IPS DF 6.9 (cell line): ENCODE data around the gene OR2Z1.

Experiments used
- DNase-seq: peaks from one replicate; pipeline ENCODE4 v3.0.0-alpha.2; 2013; ENCODE audit warnings: low read depth, low spot score
- H3K27ac ChIP-seq: one replicate; pipeline ENCODE4 v1.5.1; 2013; ENCODE audit warnings: low read length, control low read depth
- H3K27me3 ChIP-seq: 2 replicates; pipeline ENCODE4 v1.6.1; 2013; ENCODE audit warnings: mild to moderate bottlenecking, low read length; ENCODE audit not compliant: control insufficient read depth, insufficient read depth
- H3K36me3 ChIP-seq: 2 replicates; pipeline ENCODE4 v1.6.1; 2013; ENCODE audit warnings: low read length; ENCODE audit not compliant: control insufficient read depth, insufficient read depth
- H3K4me1 ChIP-seq: 2 replicates; pipeline ENCODE4 v1.6.1; 2013; ENCODE audit warnings: low read length; ENCODE audit not compliant: control insufficient read depth, insufficient read depth
- H3K4me3 ChIP-seq: 2 replicates; pipeline ENCODE4 v1.5.1; 2013; ENCODE audit warnings: mild to moderate bottlenecking, low read length
- H3K9me3 ChIP-seq: 2 replicates; pipeline ENCODE4 v1.6.1; 2013; ENCODE audit warnings: low read length, inconsistent platforms; ENCODE audit not compliant: control insufficient read depth, insufficient read depth
- WGBS: extraction: QIAGEN DNeasy Blood & Tissue Kit; methylation state at CpG from one replicate; pipeline ENCODE4 v1.1.7; 2013; ENCODE audit warnings: mixed read lengths, missing lambda C conversion rate; ENCODE audit not compliant: insufficient read length, insufficient coverage; 5-methylcytosine and 5-hydroxymethylcytosine counted together

OR2Z1 gene

DNA sequence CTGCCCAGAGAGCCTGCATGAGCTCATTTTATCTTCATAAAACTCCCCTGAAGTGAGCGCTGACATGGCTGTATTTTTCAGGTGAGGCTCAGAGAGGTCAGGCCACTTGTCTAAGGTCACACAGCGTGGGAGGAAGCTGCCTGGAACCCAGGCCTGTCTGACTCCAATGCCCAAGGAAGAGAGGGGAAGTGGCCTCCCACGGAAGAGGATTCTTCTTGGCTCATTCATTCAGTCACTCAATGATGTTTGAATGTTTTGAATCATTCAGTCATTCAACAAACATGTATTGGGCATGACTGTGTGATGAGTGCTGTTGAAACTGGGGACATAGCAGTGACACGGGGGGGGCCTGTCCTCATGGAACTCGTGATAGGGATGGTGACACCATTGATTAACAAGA, 34.9 kb upstream of the OR2Z1 start:
- Histone ChIP-seq H3K9me3 (no peaks in the 10 kb centered on the region), H3K4me1 (no peaks in the 10 kb centered on the region), H3K36me3 (no peaks in the 10 kb centered on the region), H3K27me3 (no peaks in the 10 kb centered on the region), H3K27ac (no peak overlapping the region), H3K4me3 (no peak overlapping the region)
- WGBS, result no CpG with 5 or more reads among the region's 5 CpGs
- DNase-seq, result no peak

DNA sequence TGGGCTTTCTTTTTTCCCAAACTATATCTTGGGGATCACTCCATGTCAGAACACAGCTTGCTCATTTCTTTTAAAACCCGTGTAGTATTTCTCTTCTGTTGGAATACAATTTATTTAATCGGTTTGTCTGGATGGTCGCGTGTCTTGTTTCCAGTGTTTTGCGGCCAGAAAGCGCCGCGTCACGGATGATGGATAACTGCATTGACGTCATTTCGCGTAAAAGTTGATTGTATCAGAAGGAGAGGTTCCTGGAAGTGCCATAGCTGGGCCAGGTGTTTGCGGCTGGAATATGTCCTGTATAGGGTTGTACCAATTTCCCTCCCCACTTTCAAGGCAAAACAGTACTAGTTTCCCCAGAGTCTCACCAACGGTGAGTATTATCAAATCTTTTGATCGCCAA, 32.5 kb upstream of the OR2Z1 start:
- Histone ChIP-seq H3K27ac (no peak overlapping the region), H3K27me3 (peaks cover 2% of the 10 kb centered on the region; the same call in 1 of the 2 replicates), H3K4me1 (no peaks in the 10 kb centered on the region), H3K4me3 (no peak overlapping the region), H3K9me3 (no peaks in the 10 kb centered on the region), H3K36me3 (no peaks in the 10 kb centered on the region)
- DNase-seq, result no peak
- WGBS, result no CpG with 5 or more reads among the region's 15 CpGs

GRCh38 chr19:8690753-8691539, 30.5 kb upstream of the OR2Z1 start:
- Histone ChIP-seq H3K36me3 (no peaks in the 10 kb centered on the region), H3K9me3 (no peaks in the 10 kb centered on the region), H3K4me3 (no peak overlapping the region), H3K27me3 (peaks cover 2% of the 10 kb centered on the region; the same call in 1 of the 2 replicates), H3K27ac (no peak overlapping the region), H3K4me1 (no peaks in the 10 kb centered on the region)
- no peak for DNase-seq
- no CpG with 5 or more reads among the region's 5 CpGs for WGBS

GRCh38 chr19:8695501-8695900, 25.9 kb upstream of the OR2Z1 start:
- H3K27me3 ChIP-seq, result peaks cover 2% of the 10 kb centered on the region; the same call in 1 of the 2 replicates
- H3K27ac ChIP-seq, result no peak overlapping the region
- no peaks in the 10 kb centered on the region for H3K36me3 ChIP-seq
- no peaks in the 10 kb centered on the region for H3K4me1 ChIP-seq
- H3K4me3 ChIP-seq, result no peak overlapping the region
- WGBS, result no CpG with 5 or more reads among the region's 6 CpGs
- H3K9me3 ChIP-seq, result no peaks in the 10 kb centered on the region
- no peak for DNase-seq

DNA sequence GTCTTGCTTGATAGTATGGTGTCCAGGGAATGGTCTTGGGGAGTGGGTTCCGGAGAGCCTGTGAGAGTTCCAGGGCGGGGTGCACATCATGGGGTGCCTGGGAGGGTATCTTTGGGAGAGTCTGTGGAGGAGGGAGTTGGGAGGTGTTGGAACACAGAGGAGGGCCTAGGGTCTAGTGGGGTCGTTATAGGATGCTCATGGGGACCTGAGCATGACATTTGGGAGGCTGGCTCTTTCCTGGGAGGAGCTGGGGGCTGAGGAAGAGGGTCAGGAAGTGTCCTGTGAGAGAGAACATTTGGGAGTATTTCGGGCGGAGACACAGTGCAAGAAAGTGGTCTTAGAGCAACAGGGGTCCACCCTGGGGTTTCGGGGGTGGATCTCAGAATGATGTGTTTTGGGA, 25.5 kb upstream of the OR2Z1 start:
- WGBS, result no CpG with 5 or more reads among the region's 6 CpGs
- peaks cover 2% of the 10 kb centered on the region; the same call in 1 of the 2 replicates for H3K27me3 ChIP-seq

GRCh38 chr19:8696993-8697392, 24.4 kb upstream of the OR2Z1 start:
- H3K4me3 ChIP-seq, result no peak overlapping the region
- H3K4me1 ChIP-seq, result no peaks in the 10 kb centered on the region
- no CpG with 5 or more reads among the region's 1 CpG for WGBS
- H3K27me3 ChIP-seq, result peaks cover 2% of the 10 kb centered on the region; the same call in 1 of the 2 replicates
- H3K9me3 ChIP-seq, result no peaks in the 10 kb centered on the region
- no peak overlapping the region for H3K27ac ChIP-seq
- DNase-seq, result no peak
- H3K36me3 ChIP-seq, result no peaks in the 10 kb centered on the region

More for the DNA sequence above, 25.5 kb upstream of the OR2Z1 start:
- Histone ChIP-seq H3K4me1 (no peaks in the 10 kb centered on the region), H3K36me3 (no peaks in the 10 kb centered on the region), H3K4me3 (no peak overlapping the region), H3K9me3 (no peaks in the 10 kb centered on the region), H3K27ac (no peak overlapping the region)
- DNase-seq, result no peak

DNA sequence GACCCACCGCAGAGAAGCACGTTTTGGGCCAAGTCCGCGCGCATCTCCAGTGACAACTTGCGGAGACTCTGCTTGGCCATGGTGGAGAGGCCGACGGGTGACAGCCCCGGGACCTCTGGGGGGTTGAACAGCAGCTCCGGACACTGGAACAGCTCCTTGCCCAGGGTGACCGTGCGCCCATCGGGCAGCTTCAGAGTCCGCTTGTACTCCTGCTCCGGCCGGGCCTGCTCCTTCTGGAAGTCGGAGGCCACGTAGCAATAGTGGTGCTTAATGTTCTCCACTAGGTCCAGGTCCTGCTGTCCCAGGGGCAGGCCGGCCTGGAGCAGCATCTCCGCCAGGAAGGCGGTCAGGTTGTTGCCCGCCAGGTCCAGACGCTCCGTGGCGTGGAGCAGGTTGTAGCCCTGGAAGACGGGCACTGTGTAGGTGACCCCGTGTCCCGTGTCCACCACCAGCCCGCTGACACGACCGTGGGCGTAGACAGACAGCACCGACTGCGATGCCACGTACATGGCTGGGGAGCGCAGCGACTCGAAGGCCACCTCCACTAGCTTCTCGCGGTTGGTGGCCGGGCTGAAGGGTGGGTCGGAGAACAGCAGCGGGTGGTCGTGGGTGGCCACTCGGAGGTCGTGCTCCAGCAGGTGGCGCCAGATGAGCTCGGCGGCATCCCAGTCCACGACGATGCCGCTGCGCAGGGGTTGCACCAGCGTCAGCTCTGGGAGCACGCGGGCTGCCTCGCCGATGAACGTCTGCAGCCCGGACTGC, 23.6 kb upstream of the OR2Z1 start:
- no CpG with 5 or more reads among the region's 60 CpGs for WGBS
- H3K36me3 ChIP-seq, result no peaks in the 10 kb centered on the region
- H3K4me3 ChIP-seq, result no peak overlapping the region
- H3K27ac ChIP-seq, result no peak overlapping the region
- DNase-seq, result peak; percentile 58
- no peaks in the 10 kb centered on the region for H3K27me3 ChIP-seq
- H3K9me3 ChIP-seq, result no peaks in the 10 kb centered on the region
- no peaks in the 10 kb centered on the region for H3K4me1 ChIP-seq

- no CpG with 5 or more reads among the region's 23 CpGs for WGBS
- no peak for DNase-seq
- H3K36me3 ChIP-seq, result no peaks in the 10 kb centered on the region
- no peak within 1 kb of the TSS for H3K27ac ChIP-seq
- H3K27me3 ChIP-seq, result no peaks in the 10 kb centered on the region
- no peaks in the 10 kb centered on the region for H3K4me1 ChIP-seq
- H3K9me3 ChIP-seq, result no peaks in the 10 kb centered on the region
- no peak within 1 kb of the TSS for H3K4me3 ChIP-seq
These were observed 22.9 kb upstream of the OR2Z1 start, which contains the start of gene ACTL9 for GRCh38 chr19:8698433-8699063. TSS of gene ACTL9 (minus strand) at chr19:8698795. CDS start at chr19:8698701, 94 bp downstream.

DNA sequence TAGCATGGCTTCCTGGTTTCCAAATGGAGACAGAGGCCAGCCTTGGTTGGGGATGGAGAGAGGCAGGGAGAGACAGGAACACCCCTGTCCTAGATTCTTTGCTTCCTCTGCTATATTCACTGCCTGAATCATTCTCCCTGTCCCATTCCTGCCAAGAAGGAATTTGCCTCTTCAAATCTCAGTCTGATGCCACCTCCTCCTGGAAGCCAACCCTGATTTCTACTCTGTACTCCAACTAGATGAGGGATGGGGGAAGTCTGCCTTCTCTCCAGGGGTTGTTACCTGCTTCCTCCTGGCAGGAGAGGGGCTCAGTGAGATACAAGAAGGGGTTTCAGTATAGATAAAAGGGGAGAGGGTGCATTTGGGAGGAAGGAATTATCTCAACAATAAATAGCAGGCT, 21.5 kb upstream of the OR2Z1 start:
- no peak for DNase-seq
- Histone ChIP-seq H3K27me3 (no peaks in the 10 kb centered on the region), H3K4me3 (no peak overlapping the region), H3K9me3 (no peaks in the 10 kb centered on the region), H3K36me3 (no peaks in the 10 kb centered on the region), H3K4me1 (no peaks in the 10 kb centered on the region), H3K27ac (no peak overlapping the region)

- H3K27ac ChIP-seq, result no peak overlapping the region
- H3K4me3 ChIP-seq, result no peak overlapping the region
- no peak for DNase-seq
- no peaks in the 10 kb centered on the region for H3K9me3 ChIP-seq
- no peaks in the 10 kb centered on the region for H3K4me1 ChIP-seq
- H3K36me3 ChIP-seq, result no peaks in the 10 kb centered on the region
- WGBS, result no CpG with 5 or more reads among the region's 2 CpGs
- no peaks in the 10 kb centered on the region for H3K27me3 ChIP-seq
These were observed 20.5 kb upstream of the OR2Z1 start for GRCh38 chr19:8700956-8701355.
